Heart left ventricle (tissue), 16 donors: Measurements from ENCODE around the gene DSCAML1. TPM values are rescaled to one million over a fixed set of nuclear protein-coding genes. Genes with fewer than 3 reads are reported as not detected.

Experiments
- ATAC-seq, 4 donors: fragments of 200-7000 bp; cut with Tn5 transposase; one replicate each; pipeline ENCODE4 v1.9.1; 2020 to 2022; ENCODE audit warnings: moderate library complexity in 4 of 4, mild to moderate bottlenecking in 3 of 4, moderate number of reproducible peaks in 1 of 4
- DNase-seq, 5 donors: peaks; one replicate each; pipeline ENCODE4 v3.0.0-alpha.2; 2020
- H3K27ac ChIP-seq, 12 donors: fragments of 200-600 bp; sonication (generic) in 4 of 12; one replicate each; pipeline versions ENCODE4 v1.5.0 to v1.8.0; 2016 to 2022; ENCODE audit warnings: mild to moderate bottlenecking in 2 of 12
- H3K27me3 ChIP-seq, 9 donors: fragments of 200-600 bp; sonication (generic) in 2 of 9; one replicate each; pipeline versions ENCODE4 v1.5.1 to v1.8.0; 2016 to 2022; ENCODE audit warnings: mild to moderate bottlenecking in 3 of 9
- H3K36me3 ChIP-seq, 9 donors: fragments of 200-600 bp; sonication (generic) in 2 of 9; one replicate each; pipeline versions ENCODE4 v1.5.0 to v1.8.0; 2018 to 2022; ENCODE audit warnings: mild to moderate bottlenecking in 2 of 9
- H3K4me1 ChIP-seq, 12 donors: fragments of 200-600 bp; sonication (generic) in 4 of 12; one replicate each; pipeline versions ENCODE4 v1.5.0 to v1.8.0; 2016 to 2022; ENCODE audit warnings: mild to moderate bottlenecking in 3 of 12
- H3K4me3 ChIP-seq, 12 donors: fragments of 200-600 bp; sonication (generic) in 4 of 12; one replicate each; pipeline versions ENCODE4 v1.5.0 to v1.8.0; 2017 to 2022; ENCODE audit warnings: mild to moderate bottlenecking in 9 of 12, moderate library complexity in 4 of 12
- H3K9me3 ChIP-seq, 12 donors: fragments of 200-600 bp; sonication (generic) in 4 of 12; one replicate each; pipeline versions ENCODE4 v1.5.0 to v1.8.0; 2016 to 2022; ENCODE audit warnings: mild to moderate bottlenecking in 1 of 12
- CTCF ChIP-seq, 12 donors: fragments of 200-600 bp; sonication (generic) in 4 of 12; IDR thresholded peaks; one replicate each; pipeline versions ENCODE4 v1.5.0 to v1.8.0; 2018 to 2022; ENCODE audit warnings: antibody characterized with exemption in 12 of 12, mild to moderate bottlenecking in 5 of 12
- POLR2A ChIP-seq, 2 donors: fragments of 450-650 bp; IDR thresholded peaks; one replicate each; pipeline ENCODE4 v1.6.1; 2017; ENCODE audit warnings: antibody characterized with exemption in 2 of 2, mild to moderate bottlenecking in 2 of 2, moderate library complexity in 2 of 2
- WGBS, 4 donors: extraction: QIAGEN DNeasy Blood & Tissue Kit in 2 of 4; methylation state at CpG; one replicate each; pipeline versions ENCODE4 v1.1.5 to v1.1.7; 2013 to 2018; 5-methylcytosine and 5-hydroxymethylcytosine counted together
- intact Hi-C, 10 donors: fragments of 100-400 bp; cut with DNase I; formaldehyde crosslinking; loops; one replicate each; pipeline versions ENCODE4 v1.11.1 to v1.14.2; 2022
- polyA plus RNA-seq, 2 donors: library from polyadenylated mRNA; stranded (reverse); fragments of 200-250 nt; gene quantifications; one replicate each; pipeline ENCODE4 v1.2.3, GENCODE V29; 2013
- total RNA-seq, 9 donors: library from RNA; depleted of rRNA in 2 of 9; stranded (reverse); fragments of >200 nt in 2 of 9; fragmentation: NEBNext Ultra II Directional in 3 of 9; extraction: Animal tissue kit (Norgen Biotek cat#: 25700) in 3 of 9; gene quantifications; one replicate each; pipeline versions ENCODE4 v1.1.0 to v1.2.4, GENCODE V29; 2016 to 2023
- donor health status: ischemic (EF 13 %, LVEDD 7.1; RV severe dilation, severe dysfunction).
- donor health status: healthy with polysubstance abuse.
- donor health status: DM: no; HTN: yes; CAD: no.
- donor health status: DM: no; HTN: no; CAD: no.
- donor health status: ischemic (EF 25% LVEDD 6.9; RV normal size, moderate dysfunction).
- donor health status: ischemic (EF 25% LVEDD 5.7; RV mildly dilated, moderate dysfunction).
- donor health status: healthy.
- donor health status: DM: yes; HTN: yes; CAD: no.
- donor health status: ischemic (EF 35%, LVEDD 5.7; RV mildly dilated, moderate dysfunction).
- donor health status: nonischemic (EF 11% LVEDD 7.7; RV severe dilation, severe dysfunction).
- donor health status: DM: yes; HTN: yes; CAD: no.
- donor health status: PGD.
- donor health status: ischemic (EF 29% LVEDD 5.4; RV normal size, mild dysfunction).
- donor health status: nonischemic (EF 23%, LVEDD 6.1; RV moderate dilation, normal function).

The DSCAML1 gene
- total and polyA plus RNA-seq, 11 donors: 0.05 to 1.7 (median 0.76) TPM

DNA sequence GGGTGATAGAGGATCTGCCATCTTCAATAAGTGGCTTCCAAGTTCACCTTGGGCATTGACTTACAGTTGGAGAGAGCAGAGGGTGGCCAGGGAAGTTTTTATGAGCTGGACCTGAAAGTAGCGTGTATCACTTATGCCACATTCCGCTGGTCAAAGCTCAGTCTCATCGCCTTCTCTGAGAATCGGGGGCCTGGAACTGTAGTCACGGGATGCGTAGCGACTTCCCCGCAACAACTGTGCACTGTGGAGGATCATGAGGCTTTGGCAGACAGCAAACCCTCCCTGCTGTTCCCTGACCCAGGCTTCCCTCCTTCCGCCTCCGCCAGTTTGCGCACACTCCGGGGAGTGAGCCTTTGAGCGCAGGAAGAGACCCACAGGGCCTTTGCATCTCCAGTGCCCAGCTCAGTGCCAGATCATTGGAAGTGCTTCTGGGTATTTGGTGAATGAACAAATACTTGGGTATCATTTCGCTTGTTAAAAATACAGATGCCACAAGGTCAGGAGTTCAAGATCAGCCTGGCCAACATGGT lies 373.9 kb downstream of the DSCAML1 start:
- WGBS, 4 donors: 87 to 94% (median 88%) methylated on average over 14 of the region's 14 CpGs
- Histone ChIP-seq H3K4me1 (peaks cover 0 to 8% (median 1%) of the 10 kb centered on the region in 12 donors), H3K4me3 (no peak overlapping the region), H3K9me3 (no peaks in the 10 kb centered on the region), H3K36me3 (no peaks in the 10 kb centered on the region), H3K27me3 (peaks cover 0 to 4% (median 0%) of the 10 kb centered on the region in 9 donors), H3K27ac (no peak overlapping the region)
- intact Hi-C loops: loop anchor here in 6 of 10 donors (10.0 kb wide), 2 partner anchors 522 to 632 kb away; no protein-coding TSS in a partner anchor
- ATAC-seq (no peak), DNase-seq (no peak)
- TF ChIP-seq POLR2A (IDR thresholded peaks at IDR 0.05) (no peak), CTCF (IDR thresholded peaks at IDR 0.05) (no peak)

DNA sequence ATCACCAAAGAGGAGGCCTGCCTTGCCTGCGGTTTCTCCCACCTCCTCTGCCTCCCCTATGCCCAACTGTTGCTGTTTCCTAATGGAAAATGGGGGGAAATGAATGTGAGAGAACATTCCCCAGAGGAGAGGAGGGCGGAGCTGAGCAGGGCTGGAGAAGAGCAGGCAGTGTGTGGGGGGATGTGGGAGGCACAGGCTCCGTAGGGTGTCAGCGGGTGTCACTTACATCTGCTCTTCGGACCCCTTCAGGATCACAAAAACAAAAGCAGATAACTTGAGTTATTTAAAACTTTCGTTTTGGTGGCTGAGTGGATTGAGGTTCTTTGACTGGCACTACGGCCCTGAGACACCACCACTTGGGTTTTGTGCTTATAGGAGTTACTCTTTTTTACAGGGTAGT lies 375.5 kb downstream of the DSCAML1 start:
- TF ChIP-seq POLR2A (IDR thresholded peaks at IDR 0.05): no peak
- TF ChIP-seq CTCF (IDR thresholded peaks at IDR 0.05): no peak
- Histone ChIP-seq H3K4me3 (no peak overlapping the region), H3K27ac (no peak overlapping the region), H3K9me3 (no peaks in the 10 kb centered on the region), H3K27me3 (peaks cover 0 to 6% (median 0%) of the 10 kb centered on the region in 9 donors), H3K36me3 (no peaks in the 10 kb centered on the region), H3K4me1 (peaks cover 0 to 6% (median under 1%) of the 10 kb centered on the region in 12 donors)
- DNase-seq: no peak
- ATAC-seq: no peak
- intact Hi-C loops: loop anchor here in 6 of 10 donors (10.0 kb wide), 2 partner anchors 523 to 633 kb away; no protein-coding TSS in a partner anchor
- WGBS, 4 donors: 75 to 82% (median 81%) methylated on average over 7 of the region's 7 CpGs

DNA sequence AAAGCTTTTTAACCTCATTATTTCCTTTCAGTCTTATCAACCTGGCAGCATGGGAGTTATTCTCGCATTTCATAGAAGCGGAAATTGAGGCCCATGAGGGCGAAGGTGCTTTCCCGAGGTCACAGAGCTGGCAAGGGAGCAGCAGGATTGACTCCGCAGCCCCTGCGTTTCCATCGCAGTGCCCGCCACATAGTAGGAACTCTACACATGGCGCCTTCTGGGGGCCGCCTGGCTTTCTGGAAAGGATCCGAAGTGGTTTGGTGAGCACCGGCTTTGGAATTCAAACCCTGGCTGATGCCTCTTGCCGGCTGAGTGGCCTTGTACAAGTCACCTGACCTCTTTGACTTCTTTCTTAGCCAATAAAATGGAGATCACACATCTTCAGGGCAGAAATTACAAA lies 376.0 kb downstream of the DSCAML1 start:
- no peak for TF ChIP-seq POLR2A (IDR thresholded peaks at IDR 0.05)
- TF ChIP-seq CTCF (IDR thresholded peaks at IDR 0.05): no peak
- intact Hi-C loops: loop anchor here in 6 of 10 donors (10.0 kb wide), 2 partner anchors 524 to 634 kb away; no protein-coding TSS in a partner anchor
- Histone ChIP-seq H3K4me1 (peaks cover 0 to 1% (median 0%) of the 10 kb centered on the region in 12 donors), H3K27ac (no peak overlapping the region), H3K9me3 (no peaks in the 10 kb centered on the region), H3K4me3 (no peak overlapping the region), H3K27me3 (peaks cover 0 to 6% (median 0%) of the 10 kb centered on the region in 9 donors), H3K36me3 (no peaks in the 10 kb centered on the region)
- DNase-seq (no peak), ATAC-seq (no peak)
- 82 to 88% (median 87%) methylated on average over 13 of the region's 13 CpGs for WGBS, 4 donors

DNA sequence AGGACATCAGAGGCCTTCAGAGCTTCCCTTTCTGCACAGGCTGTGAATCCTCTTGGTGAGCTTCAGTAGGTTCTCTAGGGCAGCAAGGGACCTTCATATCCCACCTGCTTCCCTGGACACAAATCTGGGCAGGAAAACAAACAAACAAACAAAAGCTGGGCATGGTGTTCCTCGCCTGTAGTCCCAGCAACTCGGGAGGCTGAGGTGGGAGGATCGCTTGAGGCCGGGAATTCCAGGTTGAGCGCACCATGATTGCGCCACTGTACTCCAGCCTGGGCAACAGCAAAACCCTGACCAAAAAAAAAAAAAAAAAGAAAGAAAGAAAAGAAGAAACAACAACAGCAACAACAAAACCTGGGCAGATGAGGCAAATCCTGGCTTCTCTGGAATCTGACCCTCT lies 376.4 kb downstream of the DSCAML1 start:
- Histone ChIP-seq H3K27ac (no peak overlapping the region), H3K4me1 (no peaks in the 10 kb centered on the region), H3K27me3 (peaks cover 0 to 6% (median 0%) of the 10 kb centered on the region in 9 donors), H3K36me3 (no peaks in the 10 kb centered on the region), H3K4me3 (no peak overlapping the region), H3K9me3 (no peaks in the 10 kb centered on the region)
- ATAC-seq (no peak), DNase-seq (no peak)
- intact Hi-C loops: loop anchor here in 6 of 10 donors (10.0 kb wide), 2 partner anchors 524 to 634 kb away; no protein-coding TSS in a partner anchor
- no peak for TF ChIP-seq CTCF (IDR thresholded peaks at IDR 0.05)
- TF ChIP-seq POLR2A (IDR thresholded peaks at IDR 0.05): no peak
- 94 to 98% (median 97%) methylated on average over 6 of the region's 6 CpGs for WGBS, 4 donors
